Dermis microvascular lymphatic vessel endothelial cell (primary cell): ENCODE data around the gene VSTM4. TPM values are rescaled to one million over a fixed set of nuclear protein-coding genes. Genes with fewer than 3 reads are reported as not detected.

ENCODE experiments used
- DNase-seq, 2 donors: peaks; one replicate each; pipeline versions ENCODE4 v3.0.0 to v3.0.0-alpha.2; 2010; ENCODE audit warnings: low read depth in 2 of 2
- total RNA-seq: library from RNA; depleted of rRNA; stranded (reverse); fragments of >200 nt; gene quantifications from 2 replicates; pipeline ENCODE4 v1.2.1, GENCODE V29; 2014

VSTM4 gene
- total RNA-seq, 1 donor from 2014 or later, result 0.39 TPM

- no peak for DNase-seq
Measured at GRCh38 chr10:49009199-49009979, 105.9 kb downstream of the VSTM4 start.

- DNase-seq, result no peak
Measured at GRCh38 chr10:49008505-49009198, 106.7 kb downstream of the VSTM4 start.

- DNase-seq, result no peak
Measured at GRCh38 chr10:49008091-49008490, 107.2 kb downstream of the VSTM4 start.

GRCh38 chr10:49007129-49007528 is 108.2 kb downstream of the VSTM4 start:
- DNase-seq, result no peak

- no peak for DNase-seq
Measured at GRCh38 chr10:49005270-49005669, 110.1 kb downstream of the VSTM4 start.

GRCh38 chr10:49001870-49002672 is 113.3 kb downstream of the VSTM4 start:
- DNase-seq, result no peak

- no peak for DNase-seq
Measured at GRCh38 chr10:49001402-49001801, 113.9 kb downstream of the VSTM4 start.

GRCh38 chr10:49000437-49001398 is 114.6 kb downstream of the VSTM4 start:
- no peak for DNase-seq

- no peak for DNase-seq
Measured at GRCh38 chr10:48999346-48999745, 116.0 kb downstream of the VSTM4 start.

GRCh38 chr10:48996329-48996728 is 119.0 kb downstream of the VSTM4 start:
- no peak for DNase-seq

- DNase-seq, result no peak
Measured at GRCh38 chr10:48993627-48994026, 121.7 kb downstream of the VSTM4 start.

GRCh38 chr10:48990226-48990625 is 125.1 kb downstream of the VSTM4 start:
- DNase-seq, result no peak

- no peak for DNase-seq
Measured at GRCh38 chr10:48985621-48986158, 129.6 kb downstream of the VSTM4 start.

- DNase-seq, result no peak
Measured at GRCh38 chr10:48983648-48984351, 131.5 kb downstream of the VSTM4 start.

- DNase-seq, result no peak
Measured at GRCh38 chr10:48982584-48982983, 132.7 kb downstream of the VSTM4 start.

GRCh38 chr10:48981310-48981907 is 133.9 kb downstream of the VSTM4 start:
- DNase-seq, result peak; percentile 22 to 54

GRCh38 chr10:48978318-48978717 is 137.0 kb downstream of the VSTM4 start:
- DNase-seq, result no peak

GRCh38 chr10:48976196-48976595 is 139.1 kb downstream of the VSTM4 start:
- peak in 1 of 2 donors; percentile 14 for DNase-seq

GRCh38 chr10:48974510-48975156 is 140.7 kb downstream of the VSTM4 start:
- DNase-seq, result no peak
